ENCODE measurements around the gene HELB.

HELB gene

GRCh38 chr12:66367015-66367667, 64.8 kb downstream of the HELB start:
- DNase-seq = no peak

DNA sequence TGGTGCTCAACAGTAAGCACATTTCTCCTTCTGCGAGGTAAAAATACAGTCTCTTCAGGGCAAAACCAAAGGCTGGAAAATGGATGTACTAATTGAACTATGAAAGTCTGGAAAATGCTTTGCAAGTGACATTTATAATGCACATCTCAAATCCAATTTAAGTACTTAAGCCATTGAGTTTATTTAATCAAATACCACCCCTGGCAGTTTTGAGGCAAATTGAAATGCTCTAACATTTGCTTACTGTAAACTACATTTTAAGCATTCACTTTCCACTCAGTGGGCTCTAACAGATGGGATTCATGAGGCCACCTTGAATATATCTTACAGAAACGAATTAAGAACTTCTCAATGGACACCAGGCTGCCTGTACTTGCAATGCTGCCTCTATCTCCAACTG, 69.7 kb downstream of the HELB start:
- no peak for DNase-seq

DNA sequence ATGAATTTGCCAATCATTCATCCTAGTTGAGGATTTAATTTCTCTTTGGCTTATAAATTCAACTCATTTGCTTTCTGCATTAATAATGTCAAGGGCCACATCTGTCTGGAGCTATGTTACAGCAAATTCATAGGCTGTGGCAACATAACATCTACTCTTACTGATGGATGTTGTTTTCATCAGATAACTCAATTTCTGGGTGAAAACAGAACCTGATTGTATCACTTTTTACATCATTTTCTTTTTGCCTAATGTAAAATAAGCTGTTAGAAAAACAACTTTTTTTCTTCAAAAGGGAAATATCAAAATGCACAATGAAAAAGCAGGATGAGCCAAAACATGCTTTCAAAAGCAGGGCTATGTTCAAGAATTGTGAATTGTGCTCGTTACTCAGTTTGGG, 73.3 kb downstream of the HELB start:
- no peak for DNase-seq

DNA sequence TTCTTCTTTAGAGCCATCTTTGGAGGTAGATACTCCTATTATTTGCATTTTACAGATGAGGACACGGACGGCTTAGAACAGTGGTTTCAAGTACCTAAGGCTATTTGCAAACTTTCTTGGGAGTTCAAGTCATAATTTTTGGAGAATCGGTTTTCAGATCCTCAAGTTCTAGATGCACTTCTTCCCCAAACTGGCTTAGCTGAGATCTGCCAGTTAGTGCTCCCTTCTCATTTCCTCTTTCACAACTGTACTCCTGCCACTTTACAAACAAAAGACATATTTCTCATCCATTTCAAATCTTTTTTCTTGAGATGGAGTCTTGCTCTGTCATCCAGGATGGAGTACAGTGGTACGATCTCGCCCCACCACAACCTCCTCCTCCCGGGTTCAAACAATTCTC, 77.3 kb downstream of the HELB start:
- no peak for DNase-seq

DNA sequence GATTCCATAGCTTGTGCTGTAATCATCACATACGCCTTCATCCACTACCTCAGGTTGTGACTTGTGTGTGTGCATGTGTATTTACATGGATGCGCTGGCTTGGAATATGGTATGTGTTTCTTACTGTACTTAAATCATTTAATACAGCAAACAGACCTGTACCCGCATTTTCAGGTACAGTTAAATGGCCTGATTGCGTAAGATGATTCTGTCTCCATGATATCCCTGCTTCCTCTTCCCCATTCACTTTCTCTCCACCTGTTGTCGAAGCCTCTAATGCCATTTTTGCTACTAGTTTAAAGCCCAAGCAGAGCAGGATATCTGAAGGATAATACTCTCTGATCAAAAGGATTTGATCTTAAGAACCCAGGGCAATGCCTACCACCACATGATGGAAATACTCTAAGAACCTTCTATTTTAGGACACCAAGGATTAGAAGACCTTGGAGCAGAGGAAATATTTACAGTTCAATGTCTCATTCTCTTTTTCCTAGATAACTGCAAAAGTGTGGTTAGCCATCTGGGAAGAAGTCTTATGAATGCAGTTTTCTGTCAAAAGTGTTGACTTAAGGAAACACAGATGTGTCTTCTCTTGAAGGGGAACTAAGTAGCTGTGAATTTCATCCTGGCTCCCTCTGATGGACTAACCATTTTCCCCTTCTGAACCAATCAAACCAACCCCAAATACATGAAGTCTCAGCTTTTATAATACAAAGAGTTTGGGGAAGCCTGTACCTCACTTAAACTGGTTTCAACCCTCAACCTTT, 78.7 kb downstream of the HELB start:
- DNase-seq = no peak

DNA sequence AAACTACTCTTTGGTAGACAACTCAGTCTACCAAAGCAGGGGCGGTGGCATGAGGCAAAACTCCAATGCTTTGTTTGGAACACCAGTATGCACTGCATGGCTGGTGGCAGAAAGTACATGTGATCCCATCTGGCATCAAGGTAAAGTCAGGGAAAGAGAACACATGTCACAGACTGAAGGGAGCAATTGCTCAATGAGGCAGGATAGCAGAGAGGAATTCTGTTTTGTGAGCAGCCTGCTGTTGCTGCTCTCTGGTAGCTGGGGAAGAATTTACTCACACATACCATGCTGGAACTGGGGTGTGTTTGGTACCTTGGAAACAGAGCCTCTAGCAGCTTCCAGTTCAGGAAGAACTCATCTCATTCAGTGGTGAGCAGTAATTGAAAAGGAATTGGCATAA, 84.8 kb downstream of the HELB start:
- no peak for DNase-seq

All from activated CD4-positive, alpha-beta T cell treated with anti-CD3 and anti-CD28 coated beads, Interleukin-2, amount 50 U/mL, for 1 hour (primary cell).